ENCODE results near the gene TMOD3.

The TMOD3 gene

DNA sequence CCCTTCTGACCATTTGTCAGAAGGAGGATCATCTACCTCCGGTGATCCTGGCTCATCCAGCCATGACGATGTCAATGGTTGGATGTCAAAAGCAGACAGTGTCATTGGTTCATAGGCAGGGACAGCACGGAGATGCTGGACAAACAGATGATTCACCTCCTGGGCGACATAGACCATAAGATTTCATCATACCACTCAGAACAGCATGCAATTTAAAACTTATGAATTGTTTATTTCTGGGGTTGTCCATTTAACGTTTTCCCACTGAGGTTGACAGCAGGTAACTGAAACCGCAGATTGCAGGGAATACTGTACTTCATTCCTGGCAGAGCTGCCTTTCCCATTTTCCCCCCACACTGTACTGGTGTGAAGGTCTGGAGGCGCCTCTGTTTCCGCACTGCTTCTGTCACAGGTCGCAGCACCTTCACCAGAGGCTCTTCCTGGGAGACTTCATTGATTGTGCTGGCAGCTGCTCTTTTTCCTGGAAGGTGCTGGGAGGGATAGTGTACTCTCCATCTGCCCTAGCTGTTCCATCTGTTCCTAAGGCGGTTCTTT, 32.5 kb upstream of the TMOD3 start:
- no peak overlapping the region for H2AK5ac ChIP-seq (ENCODE audit: low read depth, low read length)
- no peaks in the 10 kb centered on the region for H3K9me3 ChIP-seq (replicated peaks in 1 of 2; ENCODE audit: control insufficient read depth in 2 of 2, insufficient read depth in 1 of 2, low read depth in 1 of 2, low read length in 2 of 2)
- H4K91ac ChIP-seq (ENCODE audit: low read depth, low read length, poor library complexity) = no peak overlapping the region
- DNase-seq (ENCODE audit: low spot score) = no peak
- no peak overlapping the region for H3K4me2 ChIP-seq (ENCODE audit: insufficient read depth, low read length, poor library complexity, severe bottlenecking)
- no peak overlapping the region for H2BK5ac ChIP-seq (ENCODE audit: low read length)
- no peak overlapping the region for H3K23ac ChIP-seq (ENCODE audit: low read depth, low read length, poor library complexity)
- H2BK120ac ChIP-seq (ENCODE audit: low read depth, low read length) = no peak overlapping the region
- H3K4ac ChIP-seq (ENCODE audit: low read length) = no peak overlapping the region
- no peak overlapping the region for H2AFZ ChIP-seq (ENCODE audit: low read length)
- H2BK12ac ChIP-seq (ENCODE audit: low read length) = no peak overlapping the region
- H4K8ac ChIP-seq (ENCODE audit: low read depth, low read length) = no peak overlapping the region
- H3K27ac ChIP-seq (replicated peaks; ENCODE audit: low read length) = no peak overlapping the region
- H3K4me3 ChIP-seq (ENCODE audit: low read length in 2 of 2) = no peak overlapping the region
- H3K9ac ChIP-seq (ENCODE audit: low read depth, low read length, poor library complexity) = no peak overlapping the region
- no peaks in the 10 kb centered on the region for H3K27me3 ChIP-seq (ENCODE audit: control insufficient read depth in 3 of 3, insufficient read depth in 3 of 3, low read depth in 1 of 3, low read length in 3 of 3)
- H3K79me1 ChIP-seq (ENCODE audit: low read depth, low read length) = peaks cover 2% of the 10 kb centered on the region
- no peak overlapping the region for H3K14ac ChIP-seq (ENCODE audit: low read length)
- peaks cover 1 to 16% of the 10 kb centered on the region in 2 donors for H3K4me1 ChIP-seq (ENCODE audit: control insufficient read depth in 2 of 2, insufficient read depth in 1 of 2, low read depth in 1 of 2, low read length in 2 of 2)
- H3K18ac ChIP-seq (ENCODE audit: low read length) = no peak overlapping the region
- no CpG with 5 or more reads among the region's 10 CpGs for WGBS, 2 donors (ENCODE audit: extremely low coverage in 2 of 2, insufficient read length in 2 of 2, insufficient replicate concordance in 1 of 2)
- H3K36me3 ChIP-seq (replicated peaks in 1 of 2; ENCODE audit: control insufficient read depth in 2 of 2, insufficient read depth in 2 of 2, low read length in 2 of 2) = no peaks in the 10 kb centered on the region
- no peak overlapping the region for H2BK15ac ChIP-seq (ENCODE audit: low read length)

DNA sequence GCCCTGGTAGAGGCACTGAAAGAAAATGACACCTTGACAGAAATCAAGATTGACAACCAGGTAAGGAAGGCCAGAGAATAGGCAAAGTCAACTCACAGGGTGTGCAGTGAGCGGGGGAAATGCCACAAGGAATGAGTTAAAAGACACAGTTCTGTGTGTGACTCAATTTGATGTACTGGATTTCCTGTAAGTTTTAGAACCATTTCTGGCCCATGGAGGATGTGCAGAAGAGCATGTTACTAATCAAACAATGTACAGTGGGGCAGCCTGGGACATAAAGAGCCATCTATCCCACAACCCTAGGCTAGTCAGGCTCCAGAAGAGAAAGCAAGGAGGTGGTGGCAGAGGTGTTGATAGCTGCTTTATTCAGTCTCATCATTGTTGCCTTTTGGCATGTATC, 31.2 kb upstream of the TMOD3 start:
- H3K4me2 ChIP-seq (ENCODE audit: insufficient read depth, low read length, poor library complexity, severe bottlenecking) = no peak overlapping the region
- DNase-seq (ENCODE audit: low spot score) = no peak
- no peaks in the 10 kb centered on the region for H3K9me3 ChIP-seq (replicated peaks in 1 of 2; ENCODE audit: control insufficient read depth in 2 of 2, insufficient read depth in 1 of 2, low read depth in 1 of 2, low read length in 2 of 2)
- H3K4me3 ChIP-seq (ENCODE audit: low read length in 2 of 2) = no peak overlapping the region
- H2BK5ac ChIP-seq (ENCODE audit: low read length) = no peak overlapping the region
- H3K9ac ChIP-seq (ENCODE audit: low read depth, low read length, poor library complexity) = no peak overlapping the region
- H3K79me1 ChIP-seq (ENCODE audit: low read depth, low read length) = peaks cover 2% of the 10 kb centered on the region
- no peak overlapping the region for H2BK15ac ChIP-seq (ENCODE audit: low read length)
- no peak overlapping the region for H4K91ac ChIP-seq (ENCODE audit: low read depth, low read length, poor library complexity)
- H3K27me3 ChIP-seq (ENCODE audit: control insufficient read depth in 3 of 3, insufficient read depth in 3 of 3, low read depth in 1 of 3, low read length in 3 of 3) = no peaks in the 10 kb centered on the region
- no peak overlapping the region for H2BK12ac ChIP-seq (ENCODE audit: low read length)
- no peaks in the 10 kb centered on the region for H3K36me3 ChIP-seq (replicated peaks in 1 of 2; ENCODE audit: control insufficient read depth in 2 of 2, insufficient read depth in 2 of 2, low read length in 2 of 2)
- H2AK5ac ChIP-seq (ENCODE audit: low read depth, low read length) = no peak overlapping the region
- no peak overlapping the region for H3K14ac ChIP-seq (ENCODE audit: low read length)
- no peak overlapping the region for H3K27ac ChIP-seq (replicated peaks; ENCODE audit: low read length)
- H2AFZ ChIP-seq (ENCODE audit: low read length) = no peak overlapping the region
- no peak overlapping the region for H3K18ac ChIP-seq (ENCODE audit: low read length)
- H4K8ac ChIP-seq (ENCODE audit: low read depth, low read length) = no peak overlapping the region
- H2BK120ac ChIP-seq (ENCODE audit: low read depth, low read length) = no peak overlapping the region
- H3K4ac ChIP-seq (ENCODE audit: low read length) = no peak overlapping the region
- H3K23ac ChIP-seq (ENCODE audit: low read depth, low read length, poor library complexity) = no peak overlapping the region
- WGBS, 2 donors (ENCODE audit: extremely low coverage in 2 of 2, insufficient read length in 2 of 2, insufficient replicate concordance in 1 of 2) = no CpG with 5 or more reads among the region's 1 CpG
- peaks cover 1 to 16% of the 10 kb centered on the region in 2 donors for H3K4me1 ChIP-seq (ENCODE audit: control insufficient read depth in 2 of 2, insufficient read depth in 1 of 2, low read depth in 1 of 2, low read length in 2 of 2)

DNA sequence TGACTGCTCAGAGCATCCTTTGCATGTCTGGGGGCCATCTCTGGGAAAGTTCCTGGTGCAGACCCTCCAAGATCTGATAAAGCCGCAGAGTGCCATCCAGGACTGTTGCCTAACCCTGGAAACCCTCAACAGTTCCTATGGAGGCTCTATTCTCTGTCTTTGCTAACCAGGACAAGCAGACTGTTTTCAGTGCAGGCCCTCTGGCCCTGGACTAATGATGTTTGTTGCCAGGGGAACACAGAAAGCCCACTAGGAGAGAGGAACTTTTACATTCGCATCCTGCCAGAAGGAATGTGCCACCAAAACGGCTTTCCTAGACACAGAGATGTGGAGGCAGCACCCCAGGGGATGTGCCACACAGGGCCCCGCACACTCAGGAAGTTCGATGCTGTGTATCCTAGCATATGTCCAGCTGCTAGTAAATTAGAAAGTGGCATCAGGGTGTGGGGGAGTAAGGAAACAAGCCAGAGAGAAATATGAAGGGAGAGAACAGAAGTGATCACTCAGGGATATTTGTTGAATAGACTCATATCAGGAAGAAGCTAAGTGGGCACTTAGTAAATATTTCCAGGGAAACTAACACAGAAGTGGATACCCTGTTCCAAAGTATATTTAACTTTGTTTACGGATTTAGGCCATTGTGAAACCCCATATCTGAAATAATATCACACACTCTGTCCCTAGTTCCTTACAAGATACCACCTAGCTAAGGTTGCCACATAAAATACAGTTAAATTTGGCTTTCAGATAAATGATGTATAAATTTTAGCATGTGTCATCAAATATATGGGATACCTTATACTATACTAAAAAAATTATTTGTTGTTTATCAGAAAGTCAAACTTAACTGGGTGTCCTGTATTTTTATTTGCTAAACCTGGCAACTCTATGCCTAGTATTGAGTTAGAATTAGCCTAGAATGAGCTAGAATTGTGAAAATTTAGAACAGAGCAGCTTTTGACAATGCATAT, 29.9 kb upstream of the TMOD3 start:
- WGBS, 2 donors (ENCODE audit: extremely low coverage in 2 of 2, insufficient read length in 2 of 2, insufficient replicate concordance in 1 of 2) = no CpG with 5 or more reads among the region's 6 CpGs
- H3K14ac ChIP-seq (ENCODE audit: low read length) = no peak overlapping the region
- no peak overlapping the region for H3K27ac ChIP-seq (replicated peaks; ENCODE audit: low read length)
- H3K4me2 ChIP-seq (ENCODE audit: insufficient read depth, low read length, poor library complexity, severe bottlenecking) = no peak overlapping the region
- H4K8ac ChIP-seq (ENCODE audit: low read depth, low read length) = no peak overlapping the region
- H3K4ac ChIP-seq (ENCODE audit: low read length) = no peak overlapping the region
- H4K91ac ChIP-seq (ENCODE audit: low read depth, low read length, poor library complexity) = no peak overlapping the region
- no peaks in the 10 kb centered on the region for H3K9me3 ChIP-seq (replicated peaks in 1 of 2; ENCODE audit: control insufficient read depth in 2 of 2, insufficient read depth in 1 of 2, low read depth in 1 of 2, low read length in 2 of 2)
- H3K18ac ChIP-seq (ENCODE audit: low read length) = no peak overlapping the region
- H3K36me3 ChIP-seq (replicated peaks in 1 of 2; ENCODE audit: control insufficient read depth in 2 of 2, insufficient read depth in 2 of 2, low read length in 2 of 2) = no peaks in the 10 kb centered on the region
- no peak overlapping the region for H2BK5ac ChIP-seq (ENCODE audit: low read length)
- H2BK120ac ChIP-seq (ENCODE audit: low read depth, low read length) = no peak overlapping the region
- no peak overlapping the region for H3K4me3 ChIP-seq (ENCODE audit: low read length in 2 of 2)
- no peak overlapping the region for H3K23ac ChIP-seq (ENCODE audit: low read depth, low read length, poor library complexity)
- H2BK15ac ChIP-seq (ENCODE audit: low read length) = no peak overlapping the region
- peaks cover 2% of the 10 kb centered on the region for H3K79me1 ChIP-seq (ENCODE audit: low read depth, low read length)
- H2AK5ac ChIP-seq (ENCODE audit: low read depth, low read length) = no peak overlapping the region
- DNase-seq (ENCODE audit: low spot score) = no peak
- no peak overlapping the region for H2BK12ac ChIP-seq (ENCODE audit: low read length)
- peaks cover 1 to 13% of the 10 kb centered on the region in 2 donors for H3K4me1 ChIP-seq (ENCODE audit: control insufficient read depth in 2 of 2, insufficient read depth in 1 of 2, low read depth in 1 of 2, low read length in 2 of 2)
- peak overlapping the region; percentile 50 for H3K9ac ChIP-seq (ENCODE audit: low read depth, low read length, poor library complexity)
- H3K27me3 ChIP-seq (ENCODE audit: control insufficient read depth in 3 of 3, insufficient read depth in 3 of 3, low read depth in 1 of 3, low read length in 3 of 3) = no peaks in the 10 kb centered on the region
- peak overlapping the region; percentile 66 for H2AFZ ChIP-seq (ENCODE audit: low read length)

DNA sequence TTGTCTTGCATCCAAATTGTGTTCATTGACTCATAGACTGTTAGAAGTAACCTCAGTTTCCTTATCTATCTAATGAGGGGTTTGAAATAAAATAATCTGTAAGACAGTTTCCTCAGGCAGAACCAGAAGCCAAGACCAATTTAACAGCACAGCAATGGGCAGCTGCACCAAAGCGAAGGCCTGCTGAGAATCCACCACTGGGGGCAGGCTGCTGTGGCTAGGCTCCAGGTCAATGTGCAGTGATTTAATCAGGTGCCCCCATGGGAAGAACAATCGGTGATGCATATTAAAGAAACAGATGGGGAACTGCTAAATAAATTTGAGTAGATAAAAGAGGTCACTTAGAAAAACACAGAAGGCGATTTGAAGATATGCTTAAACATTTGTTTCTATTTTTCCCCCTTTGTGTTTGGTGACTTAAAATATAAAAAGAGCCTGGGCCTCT, 28.0 kb upstream of the TMOD3 start:
- no peak overlapping the region for H2BK15ac ChIP-seq (ENCODE audit: low read length)
- H3K79me1 ChIP-seq (ENCODE audit: low read depth, low read length) = peaks cover 2% of the 10 kb centered on the region
- no peak overlapping the region for H3K4ac ChIP-seq (ENCODE audit: low read length)
- no peak overlapping the region for H3K4me3 ChIP-seq (ENCODE audit: low read length in 2 of 2)
- H2BK12ac ChIP-seq (ENCODE audit: low read length) = no peak overlapping the region
- no peak overlapping the region for H2AK5ac ChIP-seq (ENCODE audit: low read depth, low read length)
- H3K27ac ChIP-seq (replicated peaks; ENCODE audit: low read length) = no peak overlapping the region
- no peak overlapping the region for H2BK120ac ChIP-seq (ENCODE audit: low read depth, low read length)
- H3K4me1 ChIP-seq (ENCODE audit: control insufficient read depth in 2 of 2, insufficient read depth in 1 of 2, low read depth in 1 of 2, low read length in 2 of 2) = peaks cover 1 to 13% of the 10 kb centered on the region in 2 donors
- H3K36me3 ChIP-seq (replicated peaks in 1 of 2; ENCODE audit: control insufficient read depth in 2 of 2, insufficient read depth in 2 of 2, low read length in 2 of 2) = no peaks in the 10 kb centered on the region
- no peak overlapping the region for H3K18ac ChIP-seq (ENCODE audit: low read length)
- H3K23ac ChIP-seq (ENCODE audit: low read depth, low read length, poor library complexity) = no peak overlapping the region
- no CpG with 5 or more reads among the region's 3 CpGs for WGBS, 2 donors (ENCODE audit: extremely low coverage in 2 of 2, insufficient read length in 2 of 2, insufficient replicate concordance in 1 of 2)
- H4K91ac ChIP-seq (ENCODE audit: low read depth, low read length, poor library complexity) = no peak overlapping the region
- no peak overlapping the region for H2AFZ ChIP-seq (ENCODE audit: low read length)
- H3K27me3 ChIP-seq (ENCODE audit: control insufficient read depth in 3 of 3, insufficient read depth in 3 of 3, low read depth in 1 of 3, low read length in 3 of 3) = no peaks in the 10 kb centered on the region
- H3K9ac ChIP-seq (ENCODE audit: low read depth, low read length, poor library complexity) = no peak overlapping the region
- DNase-seq (ENCODE audit: low spot score) = peak; percentile 15
- H4K8ac ChIP-seq (ENCODE audit: low read depth, low read length) = no peak overlapping the region
- no peak overlapping the region for H3K4me2 ChIP-seq (ENCODE audit: insufficient read depth, low read length, poor library complexity, severe bottlenecking)
- no peak overlapping the region for H3K14ac ChIP-seq (ENCODE audit: low read length)
- no peaks in the 10 kb centered on the region for H3K9me3 ChIP-seq (replicated peaks in 1 of 2; ENCODE audit: control insufficient read depth in 2 of 2, insufficient read depth in 1 of 2, low read depth in 1 of 2, low read length in 2 of 2)
- no peak overlapping the region for H2BK5ac ChIP-seq (ENCODE audit: low read length)

All from neuronal stem cell (in vitro differentiated cells).